ENCODE data around the gene C1orf185.
"Not testable (repeated sequence)": the region's sequence is repeated elsewhere in the genome, so short reads cannot be mapped to it uniquely, and the experiment has no call there.

DNA sequence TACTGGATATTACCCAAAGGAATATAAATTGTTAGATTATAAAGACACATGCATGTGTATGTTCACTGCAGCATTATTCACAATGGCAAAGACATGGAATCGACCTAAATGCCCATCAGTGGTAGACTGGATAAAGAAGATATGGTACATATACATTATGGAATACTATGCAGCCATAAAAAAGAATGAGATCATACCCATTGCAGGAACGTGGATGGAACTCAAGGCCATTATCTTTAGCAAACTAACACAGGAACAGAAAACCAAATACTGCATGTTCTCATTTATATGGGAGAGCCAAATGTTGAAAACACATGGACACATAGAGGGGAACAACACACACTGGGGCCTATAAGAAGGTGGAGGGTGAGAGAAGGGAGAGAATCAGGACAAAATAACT is 35.7 kb downstream of the C1orf185 start:
- TF ChIP-seq CTCF (IDR thresholded peaks at IDR 0.05); REST (IDR thresholded peaks at IDR 0.05; ENCODE audit: insufficient read depth in 1 of 2, low read depth in 2 of 2, low read length in 1 of 2); POLR2AphosphoS5 (IDR thresholded peaks at IDR 0.05; ENCODE audit: low read depth, low read length): not testable (repeated sequence)
